HG03159 (cell line): Measurements from ENCODE around the gene FAM161B.

ENCODE experiments used
- ATAC-seq: cut with Tn5 transposase; IDR thresholded peaks from one replicate; pipeline ENCODE4 v1.9.1; 2021; ENCODE audit warnings: mild to moderate bottlenecking, moderate library complexity; ENCODE audit not compliant: unreplicated experiment

Gene FAM161B

GRCh38 chr14:73884438-73885190, 65.3 kb downstream of the FAM161B start:
- ATAC-seq: no peak
